Endothelial cell of umbilical vein (primary cell): ENCODE results near the gene RGS1.

ENCODE experiments used
- CTCF ChIP-seq, 2 donors: IDR thresholded peaks; 1 replicate in 1 of 2; 2 replicates in 1 of 2; pipeline ENCODE4 v1.5.1; 2011; ENCODE audit warnings: low read length in 2 of 2, mild to moderate bottlenecking in 2 of 2, moderate library complexity in 2 of 2, control low read depth in 1 of 2, inconsistent platforms in 1 of 2, low read depth in 1 of 2; ENCODE audit not compliant: insufficient read depth in 1 of 2; ENCODE audit errors: extremely low read depth in 1 of 2
- EZH2 ChIP-seq: IDR thresholded peaks from 2 replicates; pipeline ENCODE4 v1.6.1; 2012; ENCODE audit warnings: borderline replicate concordance, low read depth, mild to moderate bottlenecking, moderate library complexity, low read length, inconsistent platforms; ENCODE audit not compliant: severe bottlenecking
- FOS ChIP-seq: IDR thresholded peaks from 2 replicates; pipeline ENCODE4 v1.6.1; 2011; ENCODE audit warnings: mild to moderate bottlenecking, low read length, moderate library complexity, borderline replicate concordance; ENCODE audit not compliant: insufficient read depth
- JUN ChIP-seq: IDR thresholded peaks from 2 replicates; pipeline ENCODE4 v1.6.1; 2011; ENCODE audit warnings: borderline replicate concordance, low read depth; ENCODE audit not compliant: insufficient read length, insufficient read depth
- MAX ChIP-seq: IDR thresholded peaks from 2 replicates; pipeline ENCODE4 v1.6.1; 2011; ENCODE audit not compliant: insufficient read depth, insufficient read length
- POLR2A ChIP-seq: IDR thresholded peaks from 2 replicates; pipeline ENCODE4 v1.6.1; 2012; ENCODE audit warnings: low read depth, mild to moderate bottlenecking, control low read depth, low read length
- POLR2AphosphoS5 ChIP-seq: IDR thresholded peaks from 2 replicates; pipeline ENCODE4 v1.6.1; 2012; ENCODE audit warnings: low read depth, mild to moderate bottlenecking, control low read depth, low read length, moderate library complexity; ENCODE audit not compliant: insufficient read depth

GRCh38 chr1:192545896-192546521 lies 29.6 kb upstream of the RGS1 start:
- TF ChIP-seq POLR2AphosphoS5 (no peak), JUN (peak; percentile 14), CTCF (IDR thresholded peaks at IDR 0.05; ENCODE audit: extremely low read depth in 1 of 2, insufficient read depth in 1 of 2, low read depth in 1 of 2, low read length in 2 of 2) (peak in 1 of 2 donors; percentile 8), POLR2A (no peak), MAX (no peak), EZH2 (no peak), FOS (peak; percentile 3)
